LNCaP clone FGC (cell line): ENCODE data around the gene NFAM1.

ENCODE experiments used
- DNase-seq: peaks from one replicate; pipeline ENCODE4 v3.0.0-alpha.2; 2011; ENCODE audit warnings: low read depth
- H3K4me3 ChIP-seq: 2 replicates; pipeline ENCODE4 v1.5.1; 2011; ENCODE audit warnings: mild to moderate bottlenecking, low read depth, low read length, control low read depth
- CTCF ChIP-seq: IDR thresholded peaks from 2 replicates; pipeline ENCODE4 v1.5.1; 2012; ENCODE audit warnings: mild to moderate bottlenecking; ENCODE audit not compliant: control insufficient read depth, insufficient read depth; ENCODE audit errors: extremely low read depth

The NFAM1 gene

GRCh38 chr22:42335839-42336378 is 96.3 kb downstream of the NFAM1 start:
- DNase-seq: no peak
- H3K4me3 ChIP-seq: no peak overlapping the region
- TF ChIP-seq CTCF: no peak

GRCh38 chr22:42334875-42335512 is 97.2 kb downstream of the NFAM1 start:
- H3K4me3 ChIP-seq: no peak overlapping the region
- TF ChIP-seq CTCF: no peak
- DNase-seq: no peak

- H3K4me3 ChIP-seq: no peak overlapping the region
- TF ChIP-seq CTCF: no peak
- no peak for DNase-seq
Measured at GRCh38 chr22:42333544-42333943, 98.7 kb downstream of the NFAM1 start.

- TF ChIP-seq CTCF: no peak
- DNase-seq: no peak
- H3K4me3 ChIP-seq: no peak overlapping the region
Measured at GRCh38 chr22:42332089-42332488, 100.1 kb downstream of the NFAM1 start.

- no peak overlapping the region for H3K4me3 ChIP-seq
- TF ChIP-seq CTCF: no peak
- no peak for DNase-seq
Measured at GRCh38 chr22:42331014-42331413, 101.2 kb downstream of the NFAM1 start.
